ENCODE measurements around the gene PRKCZ.

- TF ChIP-seq CTCF (IDR thresholded peaks at IDR 0.05) (no peak), POLR2A (IDR thresholded peaks at IDR 0.05) (no peak)
Observed at GRCh38 chr1:2053217-2053616, 3.0 kb downstream of the PRKCZ start.

All from heart left ventricle (tissue), 13 donors.